HG03457 (cell line): ENCODE measurements around the gene MIEN1.
A peak's percentile ranks its signal among the peaks of the same experiment; 100 is the strongest.
"Not testable (repeated sequence)": the region's sequence is repeated elsewhere in the genome, so short reads cannot be mapped to it uniquely, and the experiment has no call there.

Source experiments
- ATAC-seq: cut with Tn5 transposase; IDR thresholded peaks from one replicate; pipeline ENCODE4 v1.9.1; 2021; ENCODE audit warnings: moderate number of reproducible peaks; ENCODE audit not compliant: unreplicated experiment

MIEN1 gene

GRCh38 chr17:39756380-39757079, 26.2 kb upstream of the MIEN1 start:
- no peak for ATAC-seq

- ATAC-seq, result no peak
Measured at GRCh38 chr17:39755554-39756379, 25.4 kb upstream of the MIEN1 start.

- no peak for ATAC-seq
Measured at GRCh38 chr17:39754958-39755553, 24.7 kb upstream of the MIEN1 start.

GRCh38 chr17:39754161-39754957, 24.0 kb upstream of the MIEN1 start:
- ATAC-seq, result peak; percentile 48

- peak; percentile 13 for ATAC-seq
Measured at GRCh38 chr17:39753514-39754160, 23.3 kb upstream of the MIEN1 start.

GRCh38 chr17:39752241-39752881, 22.0 kb upstream of the MIEN1 start:
- no peak for ATAC-seq

- no peak for ATAC-seq
Measured at GRCh38 chr17:39751637-39752036, 21.3 kb upstream of the MIEN1 start.

- ATAC-seq, result no peak
Measured at GRCh38 chr17:39751016-39751543, 20.7 kb upstream of the MIEN1 start.

GRCh38 chr17:39750131-39751015, 20.0 kb upstream of the MIEN1 start:
- no peak for ATAC-seq

GRCh38 chr17:39748444-39749034, 18.2 kb upstream of the MIEN1 start:
- ATAC-seq, result not testable (repeated sequence)

- ATAC-seq, result no peak
Measured at GRCh38 chr17:39747745-39748144, 17.4 kb upstream of the MIEN1 start.

GRCh38 chr17:39746145-39746461, 15.8 kb upstream of the MIEN1 start:
- ATAC-seq, result no peak

- no peak for ATAC-seq
Measured at GRCh38 chr17:39745335-39746144, 15.2 kb upstream of the MIEN1 start.

GRCh38 chr17:39744836-39745215, 14.5 kb upstream of the MIEN1 start:
- no peak for ATAC-seq

- no peak for ATAC-seq
Measured at GRCh38 chr17:39744075-39744835, 13.9 kb upstream of the MIEN1 start.

GRCh38 chr17:39742856-39743436, 12.6 kb upstream of the MIEN1 start:
- no peak for ATAC-seq
